ENCODE data around the gene SOST.
"Not testable (repeated sequence)": the region's sequence is repeated elsewhere in the genome, so short reads cannot be mapped to it uniquely, and the experiment has no call there.

The SOST gene

DNA sequence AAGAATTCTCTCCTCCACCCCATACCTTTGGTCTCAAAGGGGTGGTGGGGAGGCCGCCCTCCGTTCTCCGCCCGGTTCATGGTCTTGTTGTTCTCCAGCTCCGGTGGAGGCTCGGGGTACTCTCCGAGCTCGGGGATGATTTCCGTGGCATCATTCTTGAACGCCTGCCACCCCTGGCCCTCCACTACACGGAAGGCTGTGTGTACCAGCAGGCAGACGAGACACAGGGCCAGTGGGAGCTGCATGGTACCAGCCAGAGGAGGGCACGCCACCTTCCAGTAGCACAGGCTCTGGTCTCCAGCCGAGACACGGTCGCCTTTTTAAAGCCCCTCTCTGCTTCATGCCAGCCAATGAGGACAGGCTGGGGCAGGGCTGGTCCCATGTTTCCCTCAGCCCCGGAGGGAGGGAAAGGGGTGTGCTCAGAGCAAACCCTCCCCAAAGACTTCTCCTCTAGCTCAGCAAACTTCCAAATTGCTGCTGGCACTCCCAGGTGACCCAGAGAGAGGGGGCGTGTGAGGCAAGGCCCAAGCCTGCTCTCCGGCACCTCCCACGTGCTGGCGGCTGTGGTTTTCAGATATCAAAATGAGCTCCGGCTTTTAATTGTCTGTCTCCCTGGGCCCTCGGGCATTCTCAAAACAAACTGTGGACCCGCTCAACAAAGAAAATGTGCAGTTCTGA lies at the start of gene SOST:
Gene SOST (minus strand): TSS at position 295 of the 678 bp plus-strand sequence. CDS start 50 bp downstream, at position 245.
- no peak for DNase-seq

DNA sequence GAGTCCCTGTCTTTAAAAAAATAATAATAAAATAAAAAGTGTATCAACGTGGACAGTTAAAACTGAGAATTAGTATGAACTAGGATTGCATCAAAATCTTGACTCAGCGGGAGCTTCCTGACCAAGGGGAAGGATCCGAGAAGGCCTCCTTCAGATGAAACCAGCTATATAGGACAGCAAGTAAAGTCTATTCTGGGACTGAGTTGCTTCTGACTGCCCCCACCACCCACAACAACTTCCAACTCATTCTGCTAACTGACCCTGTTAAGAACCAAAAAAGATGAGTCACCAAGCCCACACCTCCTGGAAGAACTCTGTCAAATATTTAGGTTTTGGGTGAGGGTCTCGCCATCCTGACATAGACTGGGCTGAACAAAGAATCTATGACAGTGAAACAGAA lies 49.5 kb upstream of the SOST start:
- no peak for DNase-seq

GRCh38 chr17:43805117-43805516 lies 46.5 kb upstream of the SOST start:
- DNase-seq, result no peak

DNA sequence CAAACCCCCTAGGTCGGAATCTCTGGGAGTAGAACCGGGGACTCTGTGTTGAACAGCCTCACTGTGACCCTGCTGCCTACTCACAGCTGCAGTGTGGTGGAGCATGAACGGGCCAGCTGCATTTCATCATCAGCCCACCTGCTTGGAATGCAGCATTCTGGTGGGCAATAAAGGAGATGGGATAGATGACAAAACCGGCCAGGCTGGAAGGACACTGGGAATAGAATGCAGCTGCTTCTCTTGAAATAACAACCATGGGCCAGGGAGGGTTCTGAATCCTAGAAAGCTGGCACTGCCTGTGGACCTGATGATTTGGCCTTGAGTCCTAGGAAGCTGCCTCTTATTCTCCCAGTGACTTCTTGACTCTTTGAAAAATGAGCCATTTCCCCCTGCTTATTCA lies 45.2 kb upstream of the SOST start:
- DNase-seq, result no peak

- no peak for DNase-seq
Observed at GRCh38 chr17:43801844-43802243, 43.3 kb upstream of the SOST start.

DNA sequence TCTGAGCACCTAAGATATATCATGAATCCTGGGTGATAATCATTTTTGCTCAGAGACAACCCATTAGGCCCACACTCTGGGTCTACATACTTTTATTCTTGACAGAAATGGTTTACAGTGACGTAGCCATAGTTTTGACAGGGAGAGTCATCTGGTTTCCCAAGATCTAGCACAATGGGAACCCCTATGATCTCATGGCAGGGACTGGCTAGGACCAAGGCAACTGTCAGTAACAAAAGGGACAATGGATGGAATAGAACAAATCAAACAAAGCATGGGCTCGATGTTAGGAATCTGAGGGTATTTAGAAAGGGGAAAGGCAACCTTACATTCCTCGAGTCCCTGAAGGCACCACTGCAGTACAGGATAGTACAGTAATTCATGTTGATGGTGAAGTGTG lies 42.1 kb upstream of the SOST start:
- DNase-seq, result no peak

GRCh38 chr17:43799047-43799446 lies 40.5 kb upstream of the SOST start:
- no peak for DNase-seq

- not testable (repeated sequence) for DNase-seq
Observed at GRCh38 chr17:43798024-43798423, 39.4 kb upstream of the SOST start.

DNA sequence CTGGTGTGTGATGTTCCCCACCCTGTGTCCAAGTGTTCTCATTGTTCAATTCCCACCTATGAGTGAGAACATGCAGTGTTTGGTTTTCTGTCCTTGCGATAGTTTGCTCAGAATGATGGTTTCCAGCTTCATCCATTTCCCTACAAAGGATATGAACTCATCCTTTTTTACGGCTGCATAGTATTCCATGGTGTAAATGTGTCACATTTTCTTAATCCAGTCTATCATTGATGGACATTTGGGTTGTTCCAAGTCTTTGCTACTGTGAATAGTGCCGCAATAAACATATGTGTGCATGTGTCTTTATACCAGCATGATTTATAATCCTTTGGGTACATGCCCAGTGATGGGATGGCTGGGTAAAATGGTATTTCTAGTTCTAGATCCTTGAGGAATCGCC lies 34.1 kb upstream of the SOST start:
- not testable (repeated sequence) for DNase-seq

DNA sequence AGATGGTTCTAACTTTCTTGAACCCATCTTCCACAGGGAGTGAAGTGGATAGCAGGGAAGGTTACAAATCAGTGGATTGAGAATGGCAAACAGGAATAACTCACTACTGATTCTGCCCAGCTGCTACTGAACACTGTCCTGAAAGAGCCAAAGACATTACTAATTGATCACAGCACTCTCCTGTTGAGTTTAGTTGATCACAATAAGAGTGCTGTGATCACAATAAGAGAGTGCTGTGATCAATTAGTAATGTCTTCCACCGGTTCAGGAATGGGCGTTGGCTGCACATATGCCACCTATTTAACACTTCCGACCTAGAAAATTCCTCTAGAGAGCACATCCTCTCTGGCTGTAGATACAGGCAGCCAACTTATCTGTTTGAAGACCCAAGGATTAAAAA lies 33.0 kb upstream of the SOST start:
- no peak for DNase-seq

GRCh38 chr17:43790311-43790940 lies 31.8 kb upstream of the SOST start:
- DNase-seq, result no peak

DNA sequence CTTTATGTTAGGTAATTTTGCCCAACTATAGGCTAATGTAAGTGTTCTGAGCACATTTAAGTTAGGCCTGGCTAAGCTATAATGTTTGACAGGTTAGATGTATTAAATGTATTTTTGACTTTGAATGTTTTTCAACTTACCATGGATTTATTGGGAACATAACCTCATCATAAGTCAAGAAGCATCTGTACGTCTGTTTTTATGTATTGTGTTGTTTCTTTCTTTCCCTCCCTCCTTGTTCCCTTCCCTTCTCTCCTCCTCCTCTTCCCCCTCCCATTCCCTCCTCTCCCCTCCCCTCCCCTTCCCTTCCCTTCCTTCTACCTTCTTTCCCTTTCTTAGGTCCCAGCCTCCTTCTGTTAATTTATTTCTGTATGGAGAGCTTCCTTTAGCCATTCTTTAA lies 30.9 kb upstream of the SOST start:
- no peak for DNase-seq

GRCh38 chr17:43788540-43788939 lies 29.9 kb upstream of the SOST start:
- no peak for DNase-seq

GRCh38 chr17:43787728-43788127 lies 29.1 kb upstream of the SOST start:
- DNase-seq, result no peak

DNA sequence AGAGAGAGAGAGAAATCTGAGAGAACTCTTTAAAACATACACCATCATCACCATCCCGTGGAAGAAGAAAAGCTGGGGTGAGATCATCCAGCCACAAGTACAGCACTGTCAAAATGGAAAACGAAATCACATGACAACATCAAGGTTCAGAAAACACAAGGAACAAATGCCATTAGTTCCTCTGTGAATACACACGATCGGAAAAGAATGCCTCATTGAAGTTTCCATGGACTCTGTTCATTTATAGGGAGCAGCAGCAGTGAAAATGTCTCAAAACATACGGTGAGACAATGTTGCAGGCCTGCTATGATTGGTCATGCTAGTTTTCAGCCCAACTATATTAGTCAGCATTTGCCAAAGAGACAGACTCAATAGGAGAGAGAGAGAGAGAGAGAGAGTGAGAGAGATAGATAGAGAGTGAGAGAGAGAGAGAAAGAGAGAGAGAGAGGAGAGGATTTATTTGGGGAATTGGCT lies 26.1 kb upstream of the SOST start:
- DNase-seq, result no peak

DNA sequence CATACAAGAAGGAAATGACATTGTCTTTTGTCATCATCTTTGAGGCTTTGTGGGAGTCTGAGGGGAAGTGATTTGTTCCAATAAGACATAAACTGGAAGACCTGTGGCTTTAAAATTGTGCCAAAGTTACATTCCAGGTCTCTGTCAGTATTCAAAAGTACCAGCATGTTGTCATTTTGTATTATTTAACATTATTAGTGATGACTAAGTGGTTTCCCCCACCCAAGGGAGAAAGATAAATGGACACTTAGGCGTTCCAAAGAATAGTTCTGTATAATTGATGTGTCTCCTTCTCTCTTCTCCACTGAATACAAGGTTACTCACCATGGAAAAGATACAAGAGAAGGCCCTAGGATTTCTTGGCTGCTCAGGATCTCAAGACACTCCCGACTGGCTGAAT lies 25.5 kb upstream of the SOST start:
- DNase-seq, result no peak

GRCh38 chr17:43782913-43783680 lies 24.5 kb upstream of the SOST start:
- no peak for DNase-seq

DNA sequence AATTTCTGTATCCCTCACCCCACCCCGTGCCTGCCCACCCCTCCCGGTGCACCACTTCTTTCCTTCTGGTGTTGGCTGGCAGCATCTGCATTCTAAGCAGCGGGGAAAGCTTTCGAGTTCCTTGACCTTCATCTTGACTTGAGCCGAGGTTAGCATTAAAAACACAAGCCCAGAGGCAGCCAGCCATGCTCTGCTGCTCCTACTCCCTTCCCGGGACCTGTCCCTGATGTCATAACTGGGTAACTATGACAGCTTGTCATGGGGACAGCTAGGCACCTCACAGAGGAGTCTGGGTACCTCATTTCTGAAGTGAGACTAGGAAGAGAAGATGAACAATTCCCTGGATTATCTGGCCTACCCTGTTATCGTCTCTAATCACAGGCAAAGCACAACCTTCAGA lies 21.5 kb upstream of the SOST start, which contains the start of gene CFAP97D1:
Gene CFAP97D1 (plus strand): TSS at position 301 of the 400 bp plus-strand sequence. CDS start 28 bp downstream, at position 329.
- DNase-seq, result no peak

DNA sequence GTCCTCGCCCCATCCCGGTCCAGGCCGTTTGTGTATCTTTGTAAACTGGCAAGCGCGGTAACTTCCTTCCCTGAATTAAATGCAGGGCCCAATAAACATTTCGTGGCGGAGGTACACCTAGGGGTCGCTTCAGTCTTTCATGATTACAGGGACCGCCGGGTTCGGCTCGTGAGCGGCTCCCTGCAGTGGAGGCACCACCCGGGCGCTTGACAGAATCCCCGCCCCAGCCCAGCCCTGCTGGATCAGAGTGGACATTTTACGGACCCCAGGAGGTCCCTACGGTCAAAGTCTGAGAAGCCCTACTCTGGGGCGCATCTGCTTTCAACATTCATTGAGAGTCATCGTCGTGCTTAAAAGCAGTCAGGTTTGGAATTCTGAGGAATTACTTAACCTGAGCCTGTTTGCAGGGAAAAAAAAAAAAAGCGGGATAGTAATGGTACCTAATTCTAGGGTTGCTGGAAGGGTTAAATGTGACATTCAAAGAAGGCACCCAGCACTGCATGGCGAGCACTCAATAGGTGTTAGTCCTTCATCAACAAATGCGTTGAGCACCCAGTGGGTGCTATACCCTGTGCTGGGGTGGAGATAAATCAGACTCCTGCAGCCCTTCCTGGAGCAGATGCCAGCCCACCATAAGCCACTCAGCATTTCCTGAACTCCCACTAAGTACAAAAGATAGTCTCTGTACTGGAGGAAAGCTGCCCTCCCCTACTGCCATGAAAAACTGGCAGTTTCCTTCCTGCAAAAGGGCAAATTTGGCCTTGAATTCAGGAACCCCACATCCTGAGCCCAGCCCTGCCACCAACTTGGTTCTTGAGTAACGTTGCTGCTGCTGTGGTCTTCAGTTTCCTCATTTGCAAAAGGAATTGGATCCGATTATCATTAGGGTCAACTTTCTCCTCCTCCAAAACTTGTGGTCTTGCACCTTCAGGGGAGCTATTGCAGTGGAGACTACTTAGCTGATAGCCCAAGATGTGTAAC lies 20.8 kb upstream of the SOST start:
- no peak for DNase-seq

DNA sequence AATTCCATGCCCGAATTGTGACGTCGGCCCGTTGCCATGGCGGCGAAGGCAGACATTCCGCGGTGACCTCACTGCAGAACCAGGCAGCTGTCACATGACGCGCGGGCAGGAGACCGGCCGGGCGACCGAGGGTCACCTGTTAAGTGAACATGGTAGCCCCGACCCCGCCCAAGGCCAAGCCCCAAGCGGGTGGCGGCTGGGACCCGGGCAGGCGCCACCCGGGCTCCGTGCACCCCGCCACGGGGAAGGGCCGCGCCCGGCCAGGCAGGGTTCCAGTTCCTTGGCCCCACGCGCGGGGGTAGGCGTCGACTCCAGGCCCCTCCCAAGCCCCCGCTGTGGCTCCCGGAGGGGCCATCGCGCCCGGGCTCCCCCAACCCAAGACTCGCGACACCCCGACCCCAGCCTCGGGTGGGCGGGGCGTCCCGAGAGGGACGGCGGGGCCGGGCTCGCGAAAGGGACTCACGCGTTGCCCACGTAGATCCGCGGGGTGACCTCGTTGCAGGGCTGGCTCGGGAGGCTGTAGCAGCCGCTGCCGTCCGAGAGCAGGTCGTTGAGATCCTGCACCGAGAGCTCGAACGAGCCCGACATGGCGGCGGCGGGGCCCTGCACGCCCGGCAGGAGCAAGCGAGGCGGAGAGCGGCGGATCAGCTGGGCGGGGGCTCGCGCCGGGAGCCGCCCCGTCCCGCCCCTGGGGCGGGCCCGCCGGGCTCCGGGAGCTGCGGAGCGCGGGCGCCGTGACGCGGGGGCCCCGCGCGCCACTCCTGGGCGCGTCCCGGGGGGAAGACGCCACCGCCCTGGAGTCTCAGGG lies 19.9 kb upstream of the SOST start, which contains the start of gene DUSP3:
Gene DUSP3 (minus strand): TSS at position 641 of the 808 bp plus-strand sequence. CDS start 53 bp downstream, at position 588.
- DNase-seq, result peak; percentile 86

All from activated CD8-positive, alpha-beta memory T cell treated with anti-CD3 and anti-CD28 coated beads, Interleukin-2, amount 50 U/mL, for 48 hours (primary cell).